GM23338 (cell line): ENCODE results near the gene PAPPA. TPM values are rescaled to one million over a fixed set of nuclear protein-coding genes. Genes with fewer than 3 reads are reported as not detected.

Experiments
- ATAC-seq: fragments of 200-7000 bp; cut with Tn5 transposase; 3 replicates; pipeline ENCODE4 v1.9.1; 2020
- DNase-seq: peaks from one replicate; pipeline ENCODE4 v3.0.0-alpha.2; 2015; ENCODE audit warnings: low spot score
- H2AFZ ChIP-seq: fragments of 200-600 bp; sonication (generic); 2 replicates; pipeline ENCODE4 v1.8.0; 2016; ENCODE audit warnings: antibody characterized with exemption, mild to moderate bottlenecking, moderate library complexity
- H3F3A ChIP-seq: fragments of 200-600 bp; sonication (generic); replicated peaks from 2 replicates; pipeline ENCODE4 v1.8.0; 2017; ENCODE audit warnings: antibody characterized with exemption, mixed run types, low read depth
- H3K27ac ChIP-seq: fragments of 200-600 bp; sonication (generic); 2 replicates; pipeline ENCODE4 v1.6.1; 2016; ENCODE audit warnings: low read depth
- H3K27me3 ChIP-seq: fragments of 200-600 bp; sonication (generic); 2 replicates; pipeline ENCODE4 v1.8.0; 2016; ENCODE audit warnings: mild to moderate bottlenecking, mixed run types, moderate library complexity; ENCODE audit not compliant: insufficient read depth
- H3K36me3 ChIP-seq: fragments of 200-600 bp; sonication (generic); 2 replicates; pipeline ENCODE4 v1.8.0; 2016; ENCODE audit warnings: mild to moderate bottlenecking; ENCODE audit not compliant: insufficient read depth
- H3K4me1 ChIP-seq: fragments of 200-600 bp; sonication (generic); 2 replicates; pipeline ENCODE4 v1.8.0; 2016; ENCODE audit warnings: mild to moderate bottlenecking, moderate library complexity; ENCODE audit not compliant: insufficient read depth
- H3K4me2 ChIP-seq: fragments of 200-600 bp; sonication (generic); 2 replicates; pipeline ENCODE4 v1.7.1; 2017; ENCODE audit warnings: mixed run types
- H3K4me3 ChIP-seq: fragments of 200-600 bp; sonication (generic); 2 replicates; pipeline ENCODE4 v1.6.1; 2016; ENCODE audit warnings: mixed run types
- H3K79me2 ChIP-seq: fragments of 200-600 bp; sonication (generic); replicated peaks from 2 replicates; pipeline ENCODE4 v1.8.0; 2017; ENCODE audit warnings: mild to moderate bottlenecking; ENCODE audit not compliant: insufficient read depth
- H3K9me2 ChIP-seq: fragments of 200-600 bp; sonication (generic); 2 replicates; pipeline ENCODE4 v1.8.0; 2017; ENCODE audit not compliant: insufficient read depth
- H4K20me1 ChIP-seq: fragments of 200-600 bp; sonication (generic); replicated peaks from 2 replicates; pipeline ENCODE4 v1.8.0; 2017; ENCODE audit warnings: mild to moderate bottlenecking; ENCODE audit not compliant: insufficient read depth
- H3K27ac Mint-ChIP-seq: 2 replicates; pipeline ENCODE4 v1.8.0; 2020; ENCODE audit warnings: inconsistent platforms, mild to moderate bottlenecking, moderate library complexity, mixed read lengths
- H3K27me3 Mint-ChIP-seq: 3 replicates; pipeline ENCODE4 v1.8.0; 2022; ENCODE audit warnings: low read depth, mild to moderate bottlenecking, moderate library complexity, mixed read lengths, inconsistent platforms; ENCODE audit not compliant: insufficient read depth, poor library complexity
- H3K36me3 Mint-ChIP-seq: 3 replicates; pipeline ENCODE4 v1.8.0; 2021; ENCODE audit warnings: low read depth, mild to moderate bottlenecking, inconsistent platforms, moderate library complexity, mixed read lengths
- H3K4me1 Mint-ChIP-seq: 3 replicates; pipeline ENCODE4 v1.8.0; 2020; ENCODE audit warnings: mild to moderate bottlenecking, inconsistent platforms, mixed read lengths
- H3K4me3 Mint-ChIP-seq: 3 replicates; pipeline ENCODE4 v1.8.0; 2021; ENCODE audit warnings: moderate library complexity, mild to moderate bottlenecking, inconsistent platforms, mixed read lengths
- H3K9me3 Mint-ChIP-seq: 3 replicates; pipeline ENCODE4 v1.8.0; 2020; ENCODE audit warnings: moderate library complexity, mild to moderate bottlenecking, inconsistent platforms, mixed read lengths
- EZH2phosphoT487 ChIP-seq: fragments of 200-600 bp; sonication (generic); IDR thresholded peaks from one replicate; pipeline ENCODE4 v1.8.1; 2018; ENCODE audit warnings: antibody characterized with exemption; ENCODE audit not compliant: unreplicated experiment
- JUNB ChIP-seq: IDR thresholded peaks from one replicate; pipeline ENCODE4 v1.6.1; 2016; ENCODE audit warnings: antibody characterized with exemption; ENCODE audit not compliant: unreplicated experiment
- NANOG ChIP-seq: IDR thresholded peaks from 2 replicates; pipeline ENCODE4 v1.6.1; 2016; ENCODE audit warnings: antibody characterized with exemption, borderline replicate concordance
- POLR2AphosphoS5 ChIP-seq: IDR thresholded peaks from 2 replicates; pipeline ENCODE4 v1.6.1; 2016; ENCODE audit warnings: antibody characterized with exemption, low read depth
- STAT1 ChIP-seq: IDR thresholded peaks from one replicate; pipeline ENCODE4 v1.6.1; 2016; ENCODE audit warnings: antibody characterized with exemption; ENCODE audit not compliant: unreplicated experiment
- ZNF114 ChIP-seq: fragments of 250-450 bp; sonication (Bioruptor Pico); IDR thresholded peaks from 2 replicates; pipeline ENCODE4 v1.5.0; 2020; ENCODE audit warnings: mild to moderate bottlenecking, moderate library complexity
- ZNF331 ChIP-seq: fragments of 250-450 bp; sonication (Bioruptor Pico); IDR thresholded peaks from 2 replicates; pipeline ENCODE4 v1.5.0; 2020; ENCODE audit warnings: low read depth, mild to moderate bottlenecking, moderate library complexity
- polyA plus RNA-seq: library from polyadenylated mRNA; unstranded; fragments of >200 nt; fragmentation: Nextera tagmentation; extraction: Ambion mirVana; gene quantifications from 2 replicates; pipeline ENCODE4 v1.2.1, GENCODE V29; 2016
- total RNA-seq: library from RNA; depleted of rRNA; stranded (reverse); fragments of >200 nt; shearing (Covaris generic); gene quantifications from 2 replicates; pipeline ENCODE4 v1.2.3, GENCODE V29; 2014
- TF ChIP-seq, protein P1 (sequence below), 2 experiments: fragments of 200-600 bp in 1 of 2; sonication (generic) in 1 of 2; conservative IDR thresholded peaks; 2 replicates each; pipeline versions ENCODE4 v1.5.1 to v1.6.1; 2016 to 2017; ENCODE audit warnings: antibody characterized with exemption in 2 of 2, low read depth in 2 of 2, mild to moderate bottlenecking in 2 of 2, moderate library complexity in 1 of 2
- TF ChIP-seq, protein P2 (sequence below): IDR thresholded peaks from 2 replicates; pipeline ENCODE4 v1.6.1; 2016; ENCODE audit warnings: antibody characterized with exemption

Gene PAPPA
- total and polyA plus RNA-seq, 2 experiments from 2014 or later = 0.38 to 0.66 TPM

DNA sequence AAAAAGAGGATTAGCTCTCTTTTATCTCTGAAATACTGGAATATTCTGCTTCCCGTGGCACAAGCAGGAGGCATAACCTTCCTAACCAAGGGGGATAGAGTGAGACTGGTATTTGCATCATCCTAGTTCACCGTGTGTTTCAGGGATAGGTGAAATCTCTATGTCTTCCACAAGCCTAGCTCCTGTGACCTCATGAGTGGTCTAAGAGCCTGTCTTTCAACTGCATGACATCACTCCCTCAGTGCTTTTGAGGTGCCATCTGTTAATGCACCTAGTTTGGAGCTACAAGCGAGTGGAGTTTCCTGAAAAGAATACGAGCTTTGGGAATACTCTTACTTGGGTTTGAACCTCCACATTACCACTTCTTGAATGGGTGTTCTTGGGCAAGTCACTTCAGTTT is 181.8 kb downstream of the PAPPA start:
- Histone ChIP-seq H3K27me3 (peaks cover 83% of the 10 kb centered on the region), H4K20me1 (no peaks in the 10 kb centered on the region)

DNA sequence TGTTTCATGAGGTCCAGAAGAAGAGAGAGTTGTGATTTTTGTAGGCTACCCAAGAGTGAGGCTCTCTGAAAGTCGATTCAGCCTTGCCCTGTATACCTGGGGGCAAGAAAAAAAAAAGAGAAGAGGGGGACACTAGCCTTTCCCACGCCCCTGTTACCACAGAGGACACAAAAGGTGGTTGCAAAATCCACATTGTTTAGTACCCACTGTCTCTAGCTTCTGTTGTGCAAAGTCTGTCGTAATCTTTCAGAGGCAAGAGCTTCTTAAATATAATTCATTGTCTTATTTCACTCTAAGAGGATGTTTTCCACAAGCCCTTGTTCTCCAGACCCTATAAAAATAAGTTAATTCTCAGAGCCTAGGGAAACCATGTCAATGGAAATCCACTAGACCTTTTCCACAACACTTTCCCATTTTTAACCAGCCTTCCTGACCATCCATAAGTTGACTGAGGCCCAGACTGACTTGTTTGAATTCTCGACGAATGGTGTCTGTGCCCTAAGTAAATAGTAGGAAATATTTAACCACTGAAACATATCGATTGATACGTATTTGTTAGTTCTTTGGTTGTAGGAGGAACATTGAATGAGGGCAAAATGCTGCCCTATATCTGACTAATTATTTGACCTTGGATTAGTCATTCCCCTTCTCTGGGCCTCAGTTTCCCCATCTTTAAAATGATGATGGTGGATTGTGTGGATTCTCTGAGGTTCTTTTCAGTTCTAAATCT is 182.7 kb downstream of the PAPPA start:
- Histone ChIP-seq H3K9me2 (0 out of 2 replicates have a peak, but pooled peaks cover 7% of the 10 kb centered on the region), H3K36me3 (no peaks in the 10 kb centered on the region; the same call in 1 of the 2 replicates), H3K79me2 (no peaks in the 10 kb centered on the region), H4K20me1 (no peaks in the 10 kb centered on the region; the same call in 1 of the 2 replicates), H3K27ac (no peak overlapping the region), H3K27me3 (peaks cover 85% of the 10 kb centered on the region), H3K4me1 (peaks cover 43% of the 10 kb centered on the region), H3K4me2 (peak overlapping the region; percentile 73), H2AFZ (no peak overlapping the region), H3K4me3 (no peak overlapping the region), H3F3A (0 out of 2 replicates have a peak, but pooled peaks cover 6% of the 10 kb centered on the region)
- Mint-ChIP-seq H3K9me3 (no peaks in the 10 kb centered on the region; the same call in 2 of the 3 replicates), H3K4me3 (no peak overlapping the region), H3K36me3 (no peaks in the 10 kb centered on the region), H3K4me1 (peaks cover 68% of the 10 kb centered on the region), H3K27ac (no peak overlapping the region), H3K27me3 (peaks cover 83% of the 10 kb centered on the region)
- ATAC-seq = no peak
- no peak for DNase-seq
- no peak for TF ChIP-seq ZNF331 (CRISPR knock-in tag)
- no peak for TF ChIP-seq ZNF114 (CRISPR knock-in tag)
- TF ChIP-seq, protein P1, sequence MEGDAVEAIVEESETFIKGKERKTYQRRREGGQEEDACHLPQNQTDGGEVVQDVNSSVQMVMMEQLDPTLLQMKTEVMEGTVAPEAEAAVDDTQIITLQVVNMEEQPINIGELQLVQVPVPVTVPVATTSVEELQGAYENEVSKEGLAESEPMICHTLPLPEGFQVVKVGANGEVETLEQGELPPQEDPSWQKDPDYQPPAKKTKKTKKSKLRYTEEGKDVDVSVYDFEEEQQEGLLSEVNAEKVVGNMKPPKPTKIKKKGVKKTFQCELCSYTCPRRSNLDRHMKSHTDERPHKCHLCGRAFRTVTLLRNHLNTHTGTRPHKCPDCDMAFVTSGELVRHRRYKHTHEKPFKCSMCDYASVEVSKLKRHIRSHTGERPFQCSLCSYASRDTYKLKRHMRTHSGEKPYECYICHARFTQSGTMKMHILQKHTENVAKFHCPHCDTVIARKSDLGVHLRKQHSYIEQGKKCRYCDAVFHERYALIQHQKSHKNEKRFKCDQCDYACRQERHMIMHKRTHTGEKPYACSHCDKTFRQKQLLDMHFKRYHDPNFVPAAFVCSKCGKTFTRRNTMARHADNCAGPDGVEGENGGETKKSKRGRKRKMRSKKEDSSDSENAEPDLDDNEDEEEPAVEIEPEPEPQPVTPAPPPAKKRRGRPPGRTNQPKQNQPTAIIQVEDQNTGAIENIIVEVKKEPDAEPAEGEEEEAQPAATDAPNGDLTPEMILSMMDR (conservative IDR thresholded peaks at IDR 0.05; ENCODE audit: low read depth in 2 of 2) = no peak
- no peak for TF ChIP-seq JUNB
- TF ChIP-seq STAT1 = no peak

More for the DNA sequence above, 181.8 kb downstream of the PAPPA start:
- Histone ChIP-seq H3K36me3 (no peaks in the 10 kb centered on the region), H3K27ac (no peak overlapping the region), H3F3A (0 out of 2 replicates have a peak, but pooled peaks cover 6% of the 10 kb centered on the region), H3K4me3 (no peak overlapping the region), H3K4me2 (no peak overlapping the region), H3K4me1 (peaks cover 44% of the 10 kb centered on the region), H3K79me2 (no peaks in the 10 kb centered on the region), H2AFZ (no peak overlapping the region), H3K9me2 (0 out of 2 replicates have a peak, but pooled peaks cover 7% of the 10 kb centered on the region)
- H3K36me3 Mint-ChIP-seq = no peaks in the 10 kb centered on the region
- no peak overlapping the region for H3K4me3 Mint-ChIP-seq
- H3K9me3 Mint-ChIP-seq = no peaks in the 10 kb centered on the region; the same call in 2 of the 3 replicates
- H3K4me1 Mint-ChIP-seq = peaks cover 71% of the 10 kb centered on the region
- peaks cover 82% of the 10 kb centered on the region for H3K27me3 Mint-ChIP-seq
- TF ChIP-seq NANOG (no peak), ZNF331 (CRISPR knock-in tag) (no peak), STAT1 (no peak)
- ATAC-seq (no peak), DNase-seq (no peak)
- H3K27ac Mint-ChIP-seq = no peak overlapping the region

DNA sequence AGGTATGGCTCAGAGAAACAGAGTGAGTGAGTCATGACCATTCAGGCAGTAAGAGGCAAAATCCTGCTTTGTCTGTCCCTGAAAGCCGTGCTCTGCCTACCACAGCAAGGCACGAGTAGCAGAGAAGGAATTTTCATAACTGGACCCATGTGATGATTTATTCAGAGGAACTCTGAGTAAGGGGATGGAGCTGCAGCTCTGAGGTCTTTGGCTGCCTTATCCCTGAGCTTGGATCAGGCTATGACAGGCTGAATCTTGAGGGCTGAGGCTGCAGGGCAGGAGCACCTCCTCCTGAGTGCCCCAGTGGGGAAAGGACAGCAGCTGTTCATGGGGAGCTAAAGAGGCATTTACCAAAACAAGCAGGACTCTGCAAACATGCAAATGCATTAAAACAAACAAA is 183.4 kb downstream of the PAPPA start:
- H3K9me2 ChIP-seq = 0 out of 2 replicates have a peak, but pooled peaks cover 6% of the 10 kb centered on the region
- H3K36me3 ChIP-seq = no peaks in the 10 kb centered on the region; the same call in 1 of the 2 replicates
- no peaks in the 10 kb centered on the region for H3K36me3 Mint-ChIP-seq
- H3K4me2 ChIP-seq = peak overlapping the region; percentile 73
- H3K4me3 ChIP-seq = no peak overlapping the region; the same call in 1 of the 2 replicates
- H3K27me3 ChIP-seq = peaks cover 81% of the 10 kb centered on the region
- H3K4me3 Mint-ChIP-seq = peak overlapping the region; percentile 0; the same call in 1 of the 3 replicates
- H3K4me1 ChIP-seq = peaks cover 46% of the 10 kb centered on the region
- no peaks in the 10 kb centered on the region; the same call in 2 of the 3 replicates for H3K9me3 Mint-ChIP-seq
- ATAC-seq = peak; percentile 86
- H2AFZ ChIP-seq = no peak overlapping the region
- no peak overlapping the region for H3K27ac ChIP-seq
- H3K4me1 Mint-ChIP-seq = peaks cover 63% of the 10 kb centered on the region
- DNase-seq = peak; percentile 57
- H3F3A ChIP-seq = 0 out of 2 replicates have a peak, but pooled peaks cover 6% of the 10 kb centered on the region
- peaks cover 80% of the 10 kb centered on the region for H3K27me3 Mint-ChIP-seq
- H4K20me1 ChIP-seq = no peaks in the 10 kb centered on the region; the same call in 1 of the 2 replicates
- no peaks in the 10 kb centered on the region for H3K79me2 ChIP-seq
- H3K27ac Mint-ChIP-seq = no peak overlapping the region
- no peak for TF ChIP-seq NANOG
- TF ChIP-seq, protein P2, sequence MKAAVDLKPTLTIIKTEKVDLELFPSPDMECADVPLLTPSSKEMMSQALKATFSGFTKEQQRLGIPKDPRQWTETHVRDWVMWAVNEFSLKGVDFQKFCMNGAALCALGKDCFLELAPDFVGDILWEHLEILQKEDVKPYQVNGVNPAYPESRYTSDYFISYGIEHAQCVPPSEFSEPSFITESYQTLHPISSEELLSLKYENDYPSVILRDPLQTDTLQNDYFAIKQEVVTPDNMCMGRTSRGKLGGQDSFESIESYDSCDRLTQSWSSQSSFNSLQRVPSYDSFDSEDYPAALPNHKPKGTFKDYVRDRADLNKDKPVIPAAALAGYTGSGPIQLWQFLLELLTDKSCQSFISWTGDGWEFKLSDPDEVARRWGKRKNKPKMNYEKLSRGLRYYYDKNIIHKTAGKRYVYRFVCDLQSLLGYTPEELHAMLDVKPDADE = no peak
- TF ChIP-seq, protein P1 (conservative IDR thresholded peaks at IDR 0.05; ENCODE audit: low read depth in 2 of 2) = no peak
- TF ChIP-seq EZH2phosphoT487 = no peak
- TF ChIP-seq STAT1 = no peak
- TF ChIP-seq POLR2AphosphoS5 = no peak
